HG03558 (cell line): ENCODE measurements around the gene IRAK2.
"Not testable (repeated sequence)": the region's sequence is repeated elsewhere in the genome, so short reads cannot be mapped to it uniquely, and the experiment has no call there.

Source experiments
- ATAC-seq: cut with Tn5 transposase; IDR thresholded peaks from one replicate; pipeline ENCODE4 v1.9.1; 2021; ENCODE audit warnings: moderate number of reproducible peaks; ENCODE audit not compliant: unreplicated experiment; ENCODE audit errors: extremely low read depth

IRAK2 gene

GRCh38 chr3:10247679-10248183, 83.0 kb downstream of the IRAK2 start:
- ATAC-seq = no peak

- peak; percentile 87 for ATAC-seq
Observed at GRCh38 chr3:10248184-10248983, 83.7 kb downstream of the IRAK2 start, which contains the start of gene TATDN2. Gene TATDN2, plus strand, starts transcription at chr3:10248459. Its CDS starts 742 bp downstream, at chr3:10249201.

- ATAC-seq = no peak
Observed at GRCh38 chr3:10248984-10249748, 84.4 kb downstream of the IRAK2 start.

- ATAC-seq = no peak
Observed at GRCh38 chr3:10249833-10250232, 85.1 kb downstream of the IRAK2 start.

GRCh38 chr3:10251006-10251405, 86.3 kb downstream of the IRAK2 start:
- no peak for ATAC-seq

- no peak for ATAC-seq
Observed at GRCh38 chr3:10253731-10254130, 89.0 kb downstream of the IRAK2 start.

- ATAC-seq = no peak
Observed at GRCh38 chr3:10255835-10256234, 91.1 kb downstream of the IRAK2 start.

GRCh38 chr3:10259036-10259435, 94.3 kb downstream of the IRAK2 start:
- no peak for ATAC-seq

- ATAC-seq = no peak
Observed at GRCh38 chr3:10259798-10260197, 95.1 kb downstream of the IRAK2 start.

GRCh38 chr3:10260211-10260701, 95.5 kb downstream of the IRAK2 start:
- ATAC-seq = no peak

GRCh38 chr3:10262027-10262426, 97.3 kb downstream of the IRAK2 start:
- no peak for ATAC-seq

GRCh38 chr3:10263646-10264363, 99.1 kb downstream of the IRAK2 start:
- ATAC-seq = no peak

GRCh38 chr3:10265833-10266232, 101.1 kb downstream of the IRAK2 start:
- ATAC-seq = no peak

- not testable (repeated sequence) for ATAC-seq
Observed at GRCh38 chr3:10266936-10267335, 102.2 kb downstream of the IRAK2 start.

GRCh38 chr3:10268116-10268515, 103.4 kb downstream of the IRAK2 start:
- no peak for ATAC-seq

GRCh38 chr3:10268930-10269329, 104.2 kb downstream of the IRAK2 start:
- ATAC-seq = no peak

GRCh38 chr3:10269443-10269842, 104.7 kb downstream of the IRAK2 start:
- no peak for ATAC-seq

- ATAC-seq = not testable (repeated sequence)
Observed at GRCh38 chr3:10272476-10272875, 107.8 kb downstream of the IRAK2 start.

- no peak for ATAC-seq
Observed at GRCh38 chr3:10272977-10273376, 108.3 kb downstream of the IRAK2 start.

- ATAC-seq = no peak
Observed at GRCh38 chr3:10273702-10274305, 109.1 kb downstream of the IRAK2 start.
